Measurements from ENCODE around the gene BUD31. TPM values are rescaled to one million over a fixed set of nuclear protein-coding genes. Genes with fewer than 3 reads are reported as not detected.

BUD31 gene
- total and polyA plus RNA-seq, 10 of the 15 experiments (the other 5 are each of a cell fraction or from before 2014, with no cell fraction given): 74.2 to 317 (median 130) TPM

DNA sequence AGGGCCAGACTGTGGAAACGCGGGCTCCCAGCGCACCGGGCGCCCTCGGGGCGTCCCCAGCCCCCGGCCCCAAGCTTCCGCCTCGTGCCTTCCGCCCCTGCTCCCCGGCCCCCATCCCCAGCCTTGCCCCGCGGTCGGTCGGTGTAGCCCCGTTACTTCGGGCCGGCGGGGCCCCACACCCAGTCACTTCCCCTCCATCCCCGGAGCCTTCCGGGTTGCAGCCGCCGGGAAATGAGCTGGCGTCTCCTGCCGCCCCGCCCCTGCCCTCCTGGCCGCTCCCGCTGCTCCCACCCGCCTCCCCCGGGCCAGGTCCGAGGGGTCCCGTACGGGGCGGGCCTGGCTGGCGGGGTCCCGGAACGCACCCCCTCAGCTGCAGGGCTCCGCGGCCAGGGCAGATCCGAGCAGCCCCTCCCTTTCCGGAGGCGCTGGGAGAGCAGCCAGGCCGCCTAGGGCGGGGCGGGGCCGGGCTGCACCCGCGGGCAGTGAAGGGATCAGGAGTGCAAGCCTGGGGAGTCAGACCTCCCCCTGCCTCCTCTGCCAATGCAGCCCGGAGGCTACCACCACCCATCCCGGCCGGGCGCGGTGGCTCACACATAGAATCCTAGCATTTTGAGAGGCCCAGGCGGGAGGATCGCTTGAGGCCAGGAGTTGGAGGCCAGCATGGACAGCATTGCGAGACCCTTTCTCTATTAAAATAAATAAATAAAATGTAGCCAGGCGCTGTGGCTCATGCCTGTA lies 33.5 kb upstream of the BUD31 start (continued):
- no peak for TF ChIP-seq CUX1 (IDR thresholded peaks at IDR 0.05; ENCODE audit: insufficient replicate concordance, low read depth, low read length)
- no peak for TF ChIP-seq TCF7 (IDR thresholded peaks at IDR 0.05; ENCODE audit: borderline replicate concordance)
- no peak for TF ChIP-seq PBX3 (IDR thresholded peaks at IDR 0.05; ENCODE audit: insufficient replicate concordance, low read depth, low read length)
- no peak for TF ChIP-seq IRF3 (IDR thresholded peaks at IDR 0.05)
- TF ChIP-seq PAX8 (IDR thresholded peaks at IDR 0.05): no peak
- TF ChIP-seq SPI1 (IDR thresholded peaks at IDR 0.05; ENCODE audit: borderline replicate concordance, insufficient read depth, low read depth, low read length): peak; percentile 45; the same call in 1 of the 2 replicates
- TF ChIP-seq MTA2 (IDR thresholded peaks at IDR 0.05; ENCODE audit: low read depth): no peak
- TF ChIP-seq, protein P1, sequence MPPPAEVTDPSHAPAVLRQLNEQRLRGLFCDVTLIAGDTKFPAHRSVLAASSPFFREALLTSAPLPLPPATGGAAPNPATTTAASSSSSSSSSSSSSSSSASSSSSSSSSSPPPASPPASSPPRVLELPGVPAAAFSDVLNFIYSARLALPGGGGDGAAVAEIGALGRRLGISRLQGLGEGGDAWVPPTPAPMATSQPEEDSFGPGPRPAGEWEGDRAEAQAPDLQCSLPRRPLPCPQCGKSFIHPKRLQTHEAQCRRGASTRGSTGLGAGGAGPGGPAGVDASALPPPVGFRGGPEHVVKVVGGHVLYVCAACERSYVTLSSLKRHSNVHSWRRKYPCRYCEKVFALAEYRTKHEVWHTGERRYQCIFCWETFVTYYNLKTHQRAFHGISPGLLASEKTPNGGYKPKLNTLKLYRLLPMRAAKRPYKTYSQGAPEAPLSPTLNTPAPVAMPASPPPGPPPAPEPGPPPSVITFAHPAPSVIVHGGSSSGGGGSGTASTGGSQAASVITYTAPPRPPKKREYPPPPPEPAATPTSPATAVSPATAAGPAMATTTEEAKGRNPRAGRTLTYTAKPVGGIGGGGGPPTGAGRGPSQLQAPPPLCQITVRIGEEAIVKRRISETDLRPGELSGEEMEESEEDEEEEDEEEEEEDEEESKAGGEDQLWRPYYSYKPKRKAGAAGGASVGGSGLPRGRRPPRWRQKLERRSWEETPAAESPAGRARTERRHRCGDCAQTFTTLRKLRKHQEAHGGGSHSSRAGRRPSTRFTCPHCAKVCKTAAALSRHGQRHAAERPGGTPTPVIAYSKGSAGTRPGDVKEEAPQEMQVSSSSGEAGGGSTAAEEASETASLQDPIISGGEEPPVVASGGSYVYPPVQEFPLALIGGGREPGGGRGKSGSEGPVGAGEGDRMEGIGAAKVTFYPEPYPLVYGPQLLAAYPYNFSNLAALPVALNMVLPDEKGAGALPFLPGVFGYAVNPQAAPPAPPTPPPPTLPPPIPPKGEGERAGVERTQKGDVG (CRISPR knock-in tag; IDR thresholded peaks at IDR 0.05): no peak
- TF ChIP-seq MXI1 (IDR thresholded peaks at IDR 0.05; ENCODE audit: low read depth, low read length): no peak
- TF ChIP-seq, protein P2, sequence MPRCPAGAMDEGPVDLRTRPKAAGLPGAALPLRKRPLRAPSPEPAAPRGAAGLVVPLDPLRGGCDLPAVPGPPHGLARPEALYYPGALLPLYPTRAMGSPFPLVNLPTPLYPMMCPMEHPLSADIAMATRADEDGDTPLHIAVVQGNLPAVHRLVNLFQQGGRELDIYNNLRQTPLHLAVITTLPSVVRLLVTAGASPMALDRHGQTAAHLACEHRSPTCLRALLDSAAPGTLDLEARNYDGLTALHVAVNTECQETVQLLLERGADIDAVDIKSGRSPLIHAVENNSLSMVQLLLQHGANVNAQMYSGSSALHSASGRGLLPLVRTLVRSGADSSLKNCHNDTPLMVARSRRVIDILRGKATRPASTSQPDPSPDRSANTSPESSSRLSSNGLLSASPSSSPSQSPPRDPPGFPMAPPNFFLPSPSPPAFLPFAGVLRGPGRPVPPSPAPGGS (IDR thresholded peaks at IDR 0.05; ENCODE audit: borderline replicate concordance, insufficient read depth, low read depth, low read length, poor library complexity, severe bottlenecking): peak; percentile 8
- peak; percentile 59 for TF ChIP-seq DPF2 (IDR thresholded peaks at IDR 0.05)
- TF ChIP-seq KDM1A (IDR thresholded peaks at IDR 0.05; ENCODE audit: borderline replicate concordance): 0 out of 2 replicates have a peak, but pooled peaks have one; percentile 47
- TF ChIP-seq NBN (IDR thresholded peaks at IDR 0.05): 0 out of 2 replicates have a peak, but pooled peaks have one; percentile 45
- no peak for TF ChIP-seq HCFC1 (IDR thresholded peaks at IDR 0.05; ENCODE audit: low read length)
- TF ChIP-seq ZSCAN29 (IDR thresholded peaks at IDR 0.05): no peak
- no peak; the same call in 1 of the 2 replicates for TF ChIP-seq RB1 (IDR thresholded peaks at IDR 0.05; ENCODE audit: borderline replicate concordance)
- TF ChIP-seq GATAD2B (conservative IDR thresholded peaks at IDR 0.05; ENCODE audit: low read depth): peak; percentile 71; the same call in 1 of the 2 replicates
- TF ChIP-seq ESRRA (IDR thresholded peaks at IDR 0.05; ENCODE audit: low read length): no peak
